IPS DF 6.9 (cell line): ENCODE data around the gene CYP11A1.
A peak's percentile ranks its signal among the peaks of the same experiment; 100 is the strongest.

ENCODE experiments used
- DNase-seq: peaks from one replicate; pipeline ENCODE4 v3.0.0-alpha.2; 2013; ENCODE audit warnings: low read depth, low spot score
- H3K27ac ChIP-seq: one replicate; pipeline ENCODE4 v1.5.1; 2013; ENCODE audit warnings: low read length, control low read depth
- H3K27me3 ChIP-seq: 2 replicates; pipeline ENCODE4 v1.6.1; 2013; ENCODE audit warnings: mild to moderate bottlenecking, low read length; ENCODE audit not compliant: control insufficient read depth, insufficient read depth
- H3K36me3 ChIP-seq: 2 replicates; pipeline ENCODE4 v1.6.1; 2013; ENCODE audit warnings: low read length; ENCODE audit not compliant: control insufficient read depth, insufficient read depth
- H3K4me1 ChIP-seq: 2 replicates; pipeline ENCODE4 v1.6.1; 2013; ENCODE audit warnings: low read length; ENCODE audit not compliant: control insufficient read depth, insufficient read depth
- H3K4me3 ChIP-seq: 2 replicates; pipeline ENCODE4 v1.5.1; 2013; ENCODE audit warnings: mild to moderate bottlenecking, low read length
- H3K9me3 ChIP-seq: 2 replicates; pipeline ENCODE4 v1.6.1; 2013; ENCODE audit warnings: low read length, inconsistent platforms; ENCODE audit not compliant: control insufficient read depth, insufficient read depth
- WGBS: extraction: QIAGEN DNeasy Blood & Tissue Kit; methylation state at CpG from one replicate; pipeline ENCODE4 v1.1.7; 2013; ENCODE audit warnings: mixed read lengths, missing lambda C conversion rate; ENCODE audit not compliant: insufficient read length, insufficient coverage; 5-methylcytosine and 5-hydroxymethylcytosine counted together

The CYP11A1 gene

GRCh38 chr15:74373731-74374647 lies 6.5 kb upstream of the CYP11A1 start:
- Histone ChIP-seq H3K27me3 (no peaks in the 10 kb centered on the region), H3K27ac (no peak overlapping the region), H3K4me3 (peak overlapping the region; percentile 47; the same call in 1 of the 2 replicates), H3K9me3 (no peaks in the 10 kb centered on the region), H3K4me1 (peaks cover 2% of the 10 kb centered on the region), H3K36me3 (no peaks in the 10 kb centered on the region)
- WGBS, result no CpG with 5 or more reads among the region's 62 CpGs
- peak; percentile 89 for DNase-seq

GRCh38 chr15:74373056-74373650 lies 5.7 kb upstream of the CYP11A1 start:
- Histone ChIP-seq H3K4me3 (no peak overlapping the region), H3K36me3 (no peaks in the 10 kb centered on the region), H3K4me1 (peaks cover 2% of the 10 kb centered on the region), H3K27me3 (no peaks in the 10 kb centered on the region), H3K27ac (no peak overlapping the region), H3K9me3 (no peaks in the 10 kb centered on the region)
- WGBS, result no CpG with 5 or more reads among the region's 13 CpGs
- no peak for DNase-seq

GRCh38 chr15:74370471-74370870 lies 3.0 kb upstream of the CYP11A1 start:
- no CpG with 5 or more reads among the region's 5 CpGs for WGBS
- Histone ChIP-seq H3K27ac (no peak overlapping the region), H3K27me3 (no peaks in the 10 kb centered on the region), H3K36me3 (no peaks in the 10 kb centered on the region), H3K4me1 (peaks cover 2% of the 10 kb centered on the region), H3K9me3 (no peaks in the 10 kb centered on the region), H3K4me3 (no peak overlapping the region)
- no peak for DNase-seq

- no peaks in the 10 kb centered on the region for H3K9me3 ChIP-seq
- no peaks in the 10 kb centered on the region for H3K27me3 ChIP-seq
- DNase-seq, result no peak
- H3K27ac ChIP-seq, result no peak overlapping the region
- WGBS, result no CpG with 5 or more reads among the region's 2 CpGs
- H3K36me3 ChIP-seq, result no peaks in the 10 kb centered on the region
- H3K4me1 ChIP-seq, result no peaks in the 10 kb centered on the region; the same call in 1 of the 2 replicates
- no peak overlapping the region for H3K4me3 ChIP-seq
These were observed 2.3 kb upstream of the CYP11A1 start for GRCh38 chr15:74369756-74370155.

- Histone ChIP-seq H3K27me3 (no peaks in the 10 kb centered on the region), H3K4me3 (no peak overlapping the region), H3K36me3 (no peaks in the 10 kb centered on the region), H3K27ac (no peak overlapping the region), H3K9me3 (no peaks in the 10 kb centered on the region), H3K4me1 (peaks cover 2% of the 10 kb centered on the region; the same call in 1 of the 2 replicates)
- DNase-seq, result no peak
- no CpG with 5 or more reads among the region's 10 CpGs for WGBS
These were observed 1.8 kb upstream of the CYP11A1 start for GRCh38 chr15:74369084-74369745.

GRCh38 chr15:74368121-74368520 lies 675 bp upstream of the CYP11A1 start:
- Histone ChIP-seq H3K4me3 (no peak overlapping the region), H3K4me1 (peaks cover 3% of the 10 kb centered on the region; the same call in 1 of the 2 replicates), H3K27me3 (no peaks in the 10 kb centered on the region), H3K36me3 (no peaks in the 10 kb centered on the region), H3K27ac (no peak overlapping the region), H3K9me3 (no peaks in the 10 kb centered on the region)
- no CpG with 5 or more reads among the region's 3 CpGs for WGBS
- no peak for DNase-seq

GRCh38 chr15:74365598-74366445 lies 1.6 kb downstream of the CYP11A1 start:
- H3K27ac ChIP-seq, result no peak overlapping the region

GRCh38 chr15:74364936-74365597 lies 2.4 kb downstream of the CYP11A1 start:
- Histone ChIP-seq H3K27me3 (no peaks in the 10 kb centered on the region), H3K4me3 (no peak overlapping the region; the same call in 1 of the 2 replicates), H3K27ac (no peak overlapping the region), H3K4me1 (peaks cover 3% of the 10 kb centered on the region), H3K36me3 (no peaks in the 10 kb centered on the region), H3K9me3 (no peaks in the 10 kb centered on the region)
- WGBS, result no CpG with 5 or more reads among the region's 12 CpGs
- no peak for DNase-seq

More at GRCh38 chr15:74365598-74366445, 1.6 kb downstream of the CYP11A1 start:
- H3K27me3 ChIP-seq, result no peaks in the 10 kb centered on the region
- H3K9me3 ChIP-seq, result no peaks in the 10 kb centered on the region
- H3K4me1 ChIP-seq, result peaks cover 3% of the 10 kb centered on the region; the same call in 1 of the 2 replicates
- H3K4me3 ChIP-seq, result peak overlapping the region; percentile 51; the same call in 1 of the 2 replicates
- WGBS, result no CpG with 5 or more reads among the region's 75 CpGs
- DNase-seq, result no peak
- no peaks in the 10 kb centered on the region for H3K36me3 ChIP-seq

GRCh38 chr15:74362482-74362881 lies 5.0 kb downstream of the CYP11A1 start:
- H3K27ac ChIP-seq, result no peak overlapping the region
- H3K9me3 ChIP-seq, result no peaks in the 10 kb centered on the region
- WGBS, result no CpG with 5 or more reads among the region's 1 CpG
- no peak overlapping the region for H3K4me3 ChIP-seq
- DNase-seq, result no peak
- no peaks in the 10 kb centered on the region for H3K27me3 ChIP-seq
- no peaks in the 10 kb centered on the region for H3K36me3 ChIP-seq
- H3K4me1 ChIP-seq, result peaks cover 5% of the 10 kb centered on the region
